Measurements from ENCODE around the gene PTPRB.

The PTPRB gene

GRCh38 chr12:70645494-70646317 lies 8.5 kb upstream of the PTPRB start:
- DNase-seq (ENCODE audit: low read depth) = no peak
- H3K4me3 ChIP-seq (ENCODE audit: low read depth, low read length) = no peak overlapping the region
- TF ChIP-seq, protein P1, sequence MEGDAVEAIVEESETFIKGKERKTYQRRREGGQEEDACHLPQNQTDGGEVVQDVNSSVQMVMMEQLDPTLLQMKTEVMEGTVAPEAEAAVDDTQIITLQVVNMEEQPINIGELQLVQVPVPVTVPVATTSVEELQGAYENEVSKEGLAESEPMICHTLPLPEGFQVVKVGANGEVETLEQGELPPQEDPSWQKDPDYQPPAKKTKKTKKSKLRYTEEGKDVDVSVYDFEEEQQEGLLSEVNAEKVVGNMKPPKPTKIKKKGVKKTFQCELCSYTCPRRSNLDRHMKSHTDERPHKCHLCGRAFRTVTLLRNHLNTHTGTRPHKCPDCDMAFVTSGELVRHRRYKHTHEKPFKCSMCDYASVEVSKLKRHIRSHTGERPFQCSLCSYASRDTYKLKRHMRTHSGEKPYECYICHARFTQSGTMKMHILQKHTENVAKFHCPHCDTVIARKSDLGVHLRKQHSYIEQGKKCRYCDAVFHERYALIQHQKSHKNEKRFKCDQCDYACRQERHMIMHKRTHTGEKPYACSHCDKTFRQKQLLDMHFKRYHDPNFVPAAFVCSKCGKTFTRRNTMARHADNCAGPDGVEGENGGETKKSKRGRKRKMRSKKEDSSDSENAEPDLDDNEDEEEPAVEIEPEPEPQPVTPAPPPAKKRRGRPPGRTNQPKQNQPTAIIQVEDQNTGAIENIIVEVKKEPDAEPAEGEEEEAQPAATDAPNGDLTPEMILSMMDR (IDR thresholded peaks at IDR 0.05; ENCODE audit: insufficient read depth, low read depth, low read length, missing control alignments) = no peak

DNA sequence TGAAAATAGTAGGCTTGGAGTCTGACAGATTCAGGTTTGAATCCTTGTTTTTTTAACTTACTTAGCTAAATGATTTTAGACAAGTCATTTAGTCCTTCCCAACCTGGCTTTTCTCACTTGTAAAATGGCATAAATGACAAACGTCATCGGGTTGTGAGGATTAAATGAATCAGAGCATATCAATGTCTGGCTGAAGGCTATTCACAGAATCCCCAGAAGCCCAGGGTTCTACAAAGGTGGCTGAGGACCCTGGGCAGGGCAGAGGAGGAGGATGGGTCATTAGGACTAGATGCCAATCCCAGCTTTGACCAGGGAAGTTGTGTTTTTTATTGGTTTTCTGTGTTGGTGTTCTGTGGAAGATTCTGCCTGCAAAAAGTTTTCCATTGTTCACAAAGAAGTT lies 7.6 kb upstream of the PTPRB start:
- H3K4me3 ChIP-seq (ENCODE audit: low read depth, low read length) = no peak overlapping the region
- TF ChIP-seq, protein P1 (IDR thresholded peaks at IDR 0.05; ENCODE audit: insufficient read depth, low read depth, low read length, missing control alignments) = no peak
- no peak for DNase-seq (ENCODE audit: low read depth)

- TF ChIP-seq, protein P1 (IDR thresholded peaks at IDR 0.05; ENCODE audit: insufficient read depth, low read depth, low read length, missing control alignments) = no peak
- no peak overlapping the region for H3K4me3 ChIP-seq (ENCODE audit: low read depth, low read length)
- DNase-seq (ENCODE audit: low read depth) = no peak
Observed at GRCh38 chr12:70643939-70644338, 6.7 kb upstream of the PTPRB start.

GRCh38 chr12:70641691-70642090 lies 4.5 kb upstream of the PTPRB start:
- no peak for DNase-seq (ENCODE audit: low read depth)
- TF ChIP-seq, protein P1 (IDR thresholded peaks at IDR 0.05; ENCODE audit: insufficient read depth, low read depth, low read length, missing control alignments) = no peak
- H3K4me3 ChIP-seq (ENCODE audit: low read depth, low read length) = no peak overlapping the region

DNA sequence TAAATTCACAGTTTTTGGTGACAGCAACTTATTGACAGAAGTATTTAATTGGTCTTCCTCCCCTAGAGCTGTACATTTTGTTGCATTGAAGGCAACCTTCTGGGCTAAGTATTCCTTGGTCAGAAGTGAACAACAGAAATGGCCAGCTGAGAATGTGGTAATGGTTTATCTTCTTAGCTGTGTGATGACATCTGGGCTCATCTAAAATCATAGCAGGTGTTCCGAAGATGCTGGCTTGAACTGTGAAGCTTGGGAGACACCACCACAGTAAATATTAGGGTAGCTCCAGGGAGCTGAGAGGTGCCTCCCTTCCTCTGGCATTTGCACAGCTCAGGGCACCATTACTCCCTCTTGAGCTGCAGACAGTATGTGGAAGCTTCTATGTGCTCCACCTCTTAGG lies 3.7 kb upstream of the PTPRB start:
- TF ChIP-seq, protein P1 (IDR thresholded peaks at IDR 0.05; ENCODE audit: insufficient read depth, low read depth, low read length, missing control alignments) = no peak
- no peak overlapping the region for H3K4me3 ChIP-seq (ENCODE audit: low read depth, low read length)
- DNase-seq (ENCODE audit: low read depth) = no peak

DNA sequence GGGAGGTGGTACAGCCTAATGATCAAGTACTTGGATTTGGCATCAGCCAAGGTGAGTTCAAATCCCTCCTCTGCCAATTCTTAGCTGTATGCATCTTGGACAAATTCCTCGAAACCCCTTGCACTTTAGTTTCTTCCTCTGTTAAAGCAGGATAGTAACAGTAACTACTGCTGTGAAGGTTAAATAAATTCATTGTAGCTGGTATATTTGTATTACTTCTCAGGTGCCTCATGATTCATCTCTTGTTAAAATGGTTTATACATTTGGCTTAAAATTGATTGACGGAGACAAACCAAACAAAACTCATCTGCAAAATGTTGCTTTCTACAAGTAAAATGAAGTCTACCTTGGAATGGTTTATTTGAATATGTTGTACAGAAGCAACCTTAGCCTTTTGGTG lies 2.3 kb upstream of the PTPRB start:
- no peak overlapping the region for H3K4me3 ChIP-seq (ENCODE audit: low read depth, low read length)
- TF ChIP-seq, protein P1 (IDR thresholded peaks at IDR 0.05; ENCODE audit: insufficient read depth, low read depth, low read length, missing control alignments) = no peak
- no peak for DNase-seq (ENCODE audit: low read depth)
